ENCODE measurements around the gene CHD1.

DNA sequence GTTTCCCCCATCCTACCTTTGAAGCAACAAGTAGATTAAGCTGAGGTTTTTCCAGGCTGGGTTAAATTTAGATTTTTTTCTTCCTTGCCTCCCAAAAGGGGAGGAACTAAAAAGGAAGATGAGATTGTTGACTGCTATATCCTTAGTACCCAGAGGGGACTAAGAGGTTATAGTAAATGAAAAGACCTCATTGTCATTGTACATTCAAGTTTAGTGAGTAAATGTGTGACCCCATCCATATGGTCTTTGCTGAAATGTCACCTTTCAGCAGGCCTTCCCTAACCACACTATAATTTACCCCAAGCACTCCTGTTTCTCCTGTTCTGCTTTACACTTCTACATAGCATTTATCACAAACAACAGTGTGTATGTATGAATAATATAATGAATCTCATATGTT is 35.8 kb upstream of the CHD1 start:
- no peak for TF ChIP-seq POLR2AphosphoS5 (IDR thresholded peaks at IDR 0.05)
- TF ChIP-seq, protein P1, sequence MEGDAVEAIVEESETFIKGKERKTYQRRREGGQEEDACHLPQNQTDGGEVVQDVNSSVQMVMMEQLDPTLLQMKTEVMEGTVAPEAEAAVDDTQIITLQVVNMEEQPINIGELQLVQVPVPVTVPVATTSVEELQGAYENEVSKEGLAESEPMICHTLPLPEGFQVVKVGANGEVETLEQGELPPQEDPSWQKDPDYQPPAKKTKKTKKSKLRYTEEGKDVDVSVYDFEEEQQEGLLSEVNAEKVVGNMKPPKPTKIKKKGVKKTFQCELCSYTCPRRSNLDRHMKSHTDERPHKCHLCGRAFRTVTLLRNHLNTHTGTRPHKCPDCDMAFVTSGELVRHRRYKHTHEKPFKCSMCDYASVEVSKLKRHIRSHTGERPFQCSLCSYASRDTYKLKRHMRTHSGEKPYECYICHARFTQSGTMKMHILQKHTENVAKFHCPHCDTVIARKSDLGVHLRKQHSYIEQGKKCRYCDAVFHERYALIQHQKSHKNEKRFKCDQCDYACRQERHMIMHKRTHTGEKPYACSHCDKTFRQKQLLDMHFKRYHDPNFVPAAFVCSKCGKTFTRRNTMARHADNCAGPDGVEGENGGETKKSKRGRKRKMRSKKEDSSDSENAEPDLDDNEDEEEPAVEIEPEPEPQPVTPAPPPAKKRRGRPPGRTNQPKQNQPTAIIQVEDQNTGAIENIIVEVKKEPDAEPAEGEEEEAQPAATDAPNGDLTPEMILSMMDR (IDR thresholded peaks at IDR 0.05): no peak

Measured in breast epithelium (tissue), 3 donors.